ENCODE results near the gene ZC3H18. TPM values are rescaled to one million over a fixed set of nuclear protein-coding genes. Genes with fewer than 3 reads are reported as not detected.
A peak's percentile ranks its signal among the peaks of the same experiment; 100 is the strongest.

The ZC3H18 gene
- total RNA-seq, 1 experiment from 2014 or later, result 40.5 TPM

DNA sequence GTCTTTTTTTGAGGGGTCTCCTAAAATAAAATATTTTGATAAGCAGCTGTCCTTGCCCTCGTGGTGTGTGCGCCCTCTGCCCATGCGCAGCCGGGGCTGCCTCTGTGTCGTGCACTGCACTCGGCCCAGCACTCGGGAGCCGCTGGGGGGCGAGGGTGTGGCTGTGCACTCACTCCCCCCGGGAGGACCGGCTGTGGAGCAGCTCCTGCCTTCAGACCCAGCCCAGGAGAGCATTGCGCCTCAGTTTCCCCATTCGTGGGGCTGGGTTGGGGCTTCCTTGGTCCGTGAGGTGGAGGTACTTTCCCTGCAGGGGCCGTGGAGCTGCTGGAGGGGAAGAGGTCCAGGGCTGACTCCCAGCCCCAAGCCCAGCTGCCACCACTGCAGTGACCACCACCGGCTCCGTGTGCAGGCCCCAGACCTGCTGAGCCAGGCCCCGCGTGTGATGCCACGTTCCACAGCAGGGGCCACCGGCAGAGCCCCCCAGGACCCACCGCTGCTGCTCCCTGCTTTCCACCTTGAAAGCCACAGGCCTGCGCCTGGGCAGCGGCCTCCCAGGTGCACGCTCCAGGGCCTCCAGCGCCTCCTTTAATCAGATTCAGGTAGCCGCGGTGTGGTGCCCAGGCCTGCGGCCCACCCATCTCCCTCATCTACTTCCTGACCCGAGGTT lies 61.9 kb downstream of the ZC3H18 start:
- POLR2A ChIA-PET, result interaction anchor here (0.7 kb wide), 2 partner anchors 160 to 1390 kb away, joined by 3 read pairs; no protein-coding TSS in a partner anchor
- H3K27me3 Mint-ChIP-seq (ENCODE audit: insufficient read depth, unreplicated experiment), result no peaks in the 10 kb centered on the region
- H3K4me3 Mint-ChIP-seq (ENCODE audit: unreplicated experiment), result no peak overlapping the region
- DNase-seq (ENCODE audit: unreplicated experiment), result no peak
- no peaks in the 10 kb centered on the region for H3K9me3 Mint-ChIP-seq (ENCODE audit: unreplicated experiment)
- peaks cover 40% of the 10 kb centered on the region for H3K36me3 Mint-ChIP-seq (ENCODE audit: insufficient read depth, unreplicated experiment)
- TF ChIP-seq, protein P1, sequence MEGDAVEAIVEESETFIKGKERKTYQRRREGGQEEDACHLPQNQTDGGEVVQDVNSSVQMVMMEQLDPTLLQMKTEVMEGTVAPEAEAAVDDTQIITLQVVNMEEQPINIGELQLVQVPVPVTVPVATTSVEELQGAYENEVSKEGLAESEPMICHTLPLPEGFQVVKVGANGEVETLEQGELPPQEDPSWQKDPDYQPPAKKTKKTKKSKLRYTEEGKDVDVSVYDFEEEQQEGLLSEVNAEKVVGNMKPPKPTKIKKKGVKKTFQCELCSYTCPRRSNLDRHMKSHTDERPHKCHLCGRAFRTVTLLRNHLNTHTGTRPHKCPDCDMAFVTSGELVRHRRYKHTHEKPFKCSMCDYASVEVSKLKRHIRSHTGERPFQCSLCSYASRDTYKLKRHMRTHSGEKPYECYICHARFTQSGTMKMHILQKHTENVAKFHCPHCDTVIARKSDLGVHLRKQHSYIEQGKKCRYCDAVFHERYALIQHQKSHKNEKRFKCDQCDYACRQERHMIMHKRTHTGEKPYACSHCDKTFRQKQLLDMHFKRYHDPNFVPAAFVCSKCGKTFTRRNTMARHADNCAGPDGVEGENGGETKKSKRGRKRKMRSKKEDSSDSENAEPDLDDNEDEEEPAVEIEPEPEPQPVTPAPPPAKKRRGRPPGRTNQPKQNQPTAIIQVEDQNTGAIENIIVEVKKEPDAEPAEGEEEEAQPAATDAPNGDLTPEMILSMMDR (IDR thresholded peaks at IDR 0.05; ENCODE audit: unreplicated experiment), result no peak
- intact Hi-C loops (cut with micrococcal nuclease), result no loop called here
- H3K27ac Mint-ChIP-seq (ENCODE audit: low read depth, unreplicated experiment), result no peak overlapping the region
- peaks cover 12% of the 10 kb centered on the region for H3K4me1 Mint-ChIP-seq (ENCODE audit: insufficient read depth, unreplicated experiment)
- no TSS peak for BruUV-seq (replicated peaks)
- CTCF ChIA-PET, result no interaction called here

DNA sequence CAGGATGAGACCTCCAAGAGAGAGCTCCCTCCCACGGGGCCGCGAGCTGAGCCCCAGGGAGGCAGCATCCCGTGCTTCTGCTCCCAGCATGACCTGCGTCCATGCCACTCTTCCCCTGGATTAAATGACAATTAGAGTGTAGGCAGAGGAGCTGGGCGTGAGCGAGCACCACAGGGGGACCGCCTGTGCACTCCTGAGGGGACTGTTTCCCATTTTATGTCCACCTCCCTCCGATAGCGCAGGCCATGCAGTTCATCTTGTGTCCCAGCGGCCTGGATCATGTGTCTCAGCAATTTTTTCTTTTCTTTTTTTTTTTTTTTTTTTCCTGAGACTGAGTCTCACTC lies 62.4 kb downstream of the ZC3H18 start:
- H3K4me1 Mint-ChIP-seq (ENCODE audit: insufficient read depth, unreplicated experiment), result peaks cover 16% of the 10 kb centered on the region
- CTCF ChIA-PET, result interaction anchor here (0.7 to 0.9 kb wide), 2 partner anchors 13 to 128 kb away, joined by 3 read pairs; no protein-coding TSS in a partner anchor

DNA sequence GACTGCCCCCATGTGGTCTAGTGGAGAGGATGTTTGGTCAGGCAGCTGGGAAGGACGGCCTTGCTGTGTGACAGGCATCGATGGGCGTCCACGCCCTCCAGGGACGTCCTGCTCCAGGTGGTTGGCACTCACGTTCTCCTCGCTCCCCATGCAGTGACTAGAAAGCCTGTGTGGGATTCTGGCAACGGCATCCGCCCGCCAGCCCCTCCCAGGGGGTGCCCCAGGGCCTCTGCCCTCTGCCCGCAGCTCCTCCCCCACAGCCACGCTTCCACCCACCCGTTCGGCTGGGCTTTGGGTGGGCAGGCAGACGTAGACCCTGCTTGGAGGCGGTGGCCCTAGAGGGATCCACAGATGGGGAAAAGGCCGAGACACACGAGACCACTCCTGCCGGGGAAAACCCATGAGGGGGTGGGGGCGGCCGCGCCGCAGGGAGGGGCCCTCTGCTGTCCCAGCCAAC lies 63.5 kb downstream of the ZC3H18 start:
- BruUV-seq (replicated peaks), result no TSS peak
- H3K4me3 Mint-ChIP-seq (ENCODE audit: unreplicated experiment), result no peak overlapping the region
- ChIA-PET POLR2A (interaction anchor here (0.6 to 1.2 kb wide), 2 partner anchors 13 to 419 kb away, joined by 3 to 4 read pairs; no protein-coding TSS in a partner anchor), CTCF (interaction anchor here (0.6 kb wide), 1 partner anchor 71 kb away, joined by 5 read pairs; no protein-coding TSS in a partner anchor)
- H3K27ac Mint-ChIP-seq (ENCODE audit: low read depth, unreplicated experiment), result no peak overlapping the region
- H3K27me3 Mint-ChIP-seq (ENCODE audit: insufficient read depth, unreplicated experiment), result no peaks in the 10 kb centered on the region
- H3K36me3 Mint-ChIP-seq (ENCODE audit: insufficient read depth, unreplicated experiment), result peaks cover 37% of the 10 kb centered on the region
- peak; percentile 35 for DNase-seq (ENCODE audit: unreplicated experiment)
- intact Hi-C loops (cut with micrococcal nuclease), result no loop called here
- H3K4me1 Mint-ChIP-seq (ENCODE audit: insufficient read depth, unreplicated experiment), result peaks cover 16% of the 10 kb centered on the region
- TF ChIP-seq, protein P1 (IDR thresholded peaks at IDR 0.05; ENCODE audit: unreplicated experiment), result no peak
- no peaks in the 10 kb centered on the region for H3K9me3 Mint-ChIP-seq (ENCODE audit: unreplicated experiment)

More for the DNA sequence above, 62.4 kb downstream of the ZC3H18 start:
- Mint-ChIP-seq H3K27me3 (ENCODE audit: insufficient read depth, unreplicated experiment) (no peaks in the 10 kb centered on the region), H3K9me3 (ENCODE audit: unreplicated experiment) (no peaks in the 10 kb centered on the region), H3K36me3 (ENCODE audit: insufficient read depth, unreplicated experiment) (peaks cover 36% of the 10 kb centered on the region), H3K4me3 (ENCODE audit: unreplicated experiment) (no peak overlapping the region), H3K27ac (ENCODE audit: low read depth, unreplicated experiment) (no peak overlapping the region)
- DNase-seq (ENCODE audit: unreplicated experiment), result no peak
- intact Hi-C loops (cut with micrococcal nuclease), result no loop called here
- TF ChIP-seq, protein P1 (IDR thresholded peaks at IDR 0.05; ENCODE audit: unreplicated experiment), result no peak
- BruUV-seq (replicated peaks), result no TSS peak
- POLR2A ChIA-PET, result interaction anchor here (0.7 to 1.2 kb wide), 3 partner anchors 12 to 1390 kb away, joined by 3 to 4 read pairs (median 3); no protein-coding TSS in a partner anchor

DNA sequence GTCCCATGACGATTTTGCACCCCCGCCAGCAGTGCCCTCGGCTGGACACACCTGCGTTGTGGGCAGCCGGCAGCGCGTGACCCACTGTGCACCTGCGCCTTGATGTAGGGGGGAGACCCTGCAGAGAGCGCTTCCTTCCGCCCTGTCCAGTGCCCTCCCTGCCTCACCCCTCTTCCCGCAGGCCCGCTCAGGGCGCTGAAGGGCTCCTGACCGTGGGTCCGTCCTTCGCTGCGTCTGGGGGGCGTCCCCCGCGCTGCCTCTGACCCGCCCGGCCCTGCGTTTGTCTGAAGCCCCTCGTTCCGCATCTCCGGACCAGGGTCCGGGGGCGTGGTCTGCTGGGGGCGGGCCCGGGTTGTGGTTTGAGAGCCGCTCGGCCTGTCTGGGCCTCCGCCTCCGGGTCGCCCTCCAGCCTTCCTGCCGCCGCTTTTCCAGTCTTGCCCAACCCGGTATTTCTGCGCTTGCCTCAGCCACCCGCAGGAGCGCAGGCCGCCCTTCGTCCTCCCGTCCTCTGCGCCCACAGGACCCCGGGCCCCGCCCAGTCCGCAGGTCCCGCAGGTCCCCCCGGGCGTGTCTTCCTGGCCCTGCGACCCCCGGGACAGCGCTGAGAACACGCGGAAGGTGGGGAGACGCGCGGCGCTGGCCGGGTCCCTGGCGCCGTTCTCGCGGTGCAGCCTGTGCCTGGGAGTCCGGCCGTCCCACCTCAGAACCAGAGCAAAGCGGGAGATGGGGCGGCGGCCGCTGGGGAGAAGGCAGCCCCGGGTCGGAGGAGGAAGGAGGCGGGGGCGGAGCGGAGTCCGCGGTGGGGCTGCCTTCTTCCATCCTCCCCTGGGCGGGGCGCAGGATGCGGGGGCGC lies 64.2 kb downstream of the ZC3H18 start:
- no peaks in the 10 kb centered on the region for H3K9me3 Mint-ChIP-seq (ENCODE audit: unreplicated experiment)
- peaks cover 34% of the 10 kb centered on the region for H3K36me3 Mint-ChIP-seq (ENCODE audit: insufficient read depth, unreplicated experiment)
- peak overlapping the region; percentile 50 for H3K4me3 Mint-ChIP-seq (ENCODE audit: unreplicated experiment)
- CTCF ChIA-PET, result no interaction called here
- H3K4me1 Mint-ChIP-seq (ENCODE audit: insufficient read depth, unreplicated experiment), result peaks cover 16% of the 10 kb centered on the region
- intact Hi-C loops (cut with micrococcal nuclease), result no loop called here
- no TSS peak for BruUV-seq (replicated peaks)
- TF ChIP-seq, protein P1 (IDR thresholded peaks at IDR 0.05; ENCODE audit: unreplicated experiment), result no peak
- POLR2A ChIA-PET, result no interaction called here
- peak; percentile 70 for DNase-seq (ENCODE audit: unreplicated experiment)
- no peak overlapping the region for H3K27ac Mint-ChIP-seq (ENCODE audit: low read depth, unreplicated experiment)
- H3K27me3 Mint-ChIP-seq (ENCODE audit: insufficient read depth, unreplicated experiment), result no peaks in the 10 kb centered on the region

Data from MCF 10A (cell line).